ENCODE data around the gene TRPC6. TPM values are rescaled to one million over a fixed set of nuclear protein-coding genes. Genes with fewer than 3 reads are reported as not detected.
A peak's percentile ranks its signal among the peaks of the same experiment; 100 is the strongest.

TRPC6 gene
- total RNA-seq, 6 donors from 2014 or later = 10.5 to 62.9 (median 18.0) TPM

GRCh38 chr11:101446238-101446637 is 137.6 kb downstream of the TRPC6 start:
- TF ChIP-seq POLR2A (IDR thresholded peaks at IDR 0.05) = no peak
- no peak for TF ChIP-seq POLR2AphosphoS5 (IDR thresholded peaks at IDR 0.05)
- TF ChIP-seq EP300 (IDR thresholded peaks at IDR 0.05) = no peak
- TF ChIP-seq, protein P1, sequence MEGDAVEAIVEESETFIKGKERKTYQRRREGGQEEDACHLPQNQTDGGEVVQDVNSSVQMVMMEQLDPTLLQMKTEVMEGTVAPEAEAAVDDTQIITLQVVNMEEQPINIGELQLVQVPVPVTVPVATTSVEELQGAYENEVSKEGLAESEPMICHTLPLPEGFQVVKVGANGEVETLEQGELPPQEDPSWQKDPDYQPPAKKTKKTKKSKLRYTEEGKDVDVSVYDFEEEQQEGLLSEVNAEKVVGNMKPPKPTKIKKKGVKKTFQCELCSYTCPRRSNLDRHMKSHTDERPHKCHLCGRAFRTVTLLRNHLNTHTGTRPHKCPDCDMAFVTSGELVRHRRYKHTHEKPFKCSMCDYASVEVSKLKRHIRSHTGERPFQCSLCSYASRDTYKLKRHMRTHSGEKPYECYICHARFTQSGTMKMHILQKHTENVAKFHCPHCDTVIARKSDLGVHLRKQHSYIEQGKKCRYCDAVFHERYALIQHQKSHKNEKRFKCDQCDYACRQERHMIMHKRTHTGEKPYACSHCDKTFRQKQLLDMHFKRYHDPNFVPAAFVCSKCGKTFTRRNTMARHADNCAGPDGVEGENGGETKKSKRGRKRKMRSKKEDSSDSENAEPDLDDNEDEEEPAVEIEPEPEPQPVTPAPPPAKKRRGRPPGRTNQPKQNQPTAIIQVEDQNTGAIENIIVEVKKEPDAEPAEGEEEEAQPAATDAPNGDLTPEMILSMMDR (IDR thresholded peaks at IDR 0.05) = no peak
- peaks cover 3 to 32% (median 20%) of the 10 kb centered on the region in 4 donors for H3K4me1 ChIP-seq
- no peaks in the 10 kb centered on the region for H3K36me3 ChIP-seq
- DNase-seq (no peak), ATAC-seq (ENCODE audit: low FRiP score in 2 of 2) (no peak)
- WGBS, 2 donors = 88 to 91% methylated on average over 1 of the region's 1 CpG
- no peaks in the 10 kb centered on the region for H3K9me3 ChIP-seq
- no peak overlapping the region for H3K27ac ChIP-seq
- H3K27me3 ChIP-seq = no peaks in the 10 kb centered on the region
- no peak overlapping the region for H3K4me3 ChIP-seq

- no peaks in the 10 kb centered on the region for H3K27me3 ChIP-seq
- H3K9me3 ChIP-seq = no peaks in the 10 kb centered on the region
- H3K4me1 ChIP-seq = peaks cover 3 to 34% (median 20%) of the 10 kb centered on the region in 4 donors
- no peak overlapping the region for H3K4me3 ChIP-seq
- H3K36me3 ChIP-seq = no peaks in the 10 kb centered on the region
- ATAC-seq (ENCODE audit: low FRiP score in 2 of 2) (no peak), DNase-seq (no peak)
- no peak overlapping the region for H3K27ac ChIP-seq
- no peak for TF ChIP-seq POLR2AphosphoS5 (IDR thresholded peaks at IDR 0.05)
- TF ChIP-seq EP300 (IDR thresholded peaks at IDR 0.05) = no peak
- no peak for TF ChIP-seq POLR2A (IDR thresholded peaks at IDR 0.05)
- TF ChIP-seq, protein P1 (IDR thresholded peaks at IDR 0.05) = no peak
Observed at GRCh38 chr11:101445761-101446160, 138.0 kb downstream of the TRPC6 start.

DNA sequence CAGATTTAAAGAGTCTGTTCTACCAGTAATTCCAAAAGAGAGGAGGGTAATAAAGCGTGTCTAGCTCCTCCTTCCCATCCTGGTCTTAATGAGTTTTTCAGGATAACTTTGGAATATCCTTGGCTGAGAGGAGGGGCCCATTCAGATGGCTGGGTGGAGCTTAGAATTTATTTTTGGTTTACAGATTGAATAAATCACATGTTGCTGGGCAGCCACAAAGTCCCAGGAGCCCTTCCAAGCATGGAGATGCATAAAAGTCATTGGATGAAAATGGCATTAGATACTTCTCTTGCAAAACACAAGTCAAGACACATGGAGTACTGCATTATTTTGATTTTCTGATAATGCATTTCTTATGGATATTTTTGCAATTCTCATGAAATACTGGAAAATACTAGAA is 139.0 kb downstream of the TRPC6 start:
- no peaks in the 10 kb centered on the region for H3K9me3 ChIP-seq
- H3K4me1 ChIP-seq = peaks cover 3 to 34% (median 20%) of the 10 kb centered on the region in 4 donors
- TF ChIP-seq, protein P1 (IDR thresholded peaks at IDR 0.05) = no peak
- TF ChIP-seq POLR2A (IDR thresholded peaks at IDR 0.05) = no peak
- no peaks in the 10 kb centered on the region for H3K27me3 ChIP-seq
- DNase-seq (no peak), ATAC-seq (ENCODE audit: low FRiP score in 2 of 2) (no peak)
- 50 to 60% methylated on average over 1 of the region's 1 CpG for WGBS, 2 donors
- no peaks in the 10 kb centered on the region for H3K36me3 ChIP-seq
- no peak overlapping the region for H3K4me3 ChIP-seq
- H3K27ac ChIP-seq = no peak overlapping the region

GRCh38 chr11:101444164-101444563 is 139.6 kb downstream of the TRPC6 start:
- Histone ChIP-seq H3K27ac (peak overlapping the region in 1 of 4 donors; percentile 49), H3K4me3 (peak overlapping the region in 1 of 4 donors; percentile 6), H3K36me3 (no peaks in the 10 kb centered on the region), H3K9me3 (no peaks in the 10 kb centered on the region), H3K27me3 (no peaks in the 10 kb centered on the region), H3K4me1 (peaks cover 3 to 34% (median 20%) of the 10 kb centered on the region in 4 donors)
- TF ChIP-seq POLR2AphosphoS5 (IDR thresholded peaks at IDR 0.05) = no peak
- TF ChIP-seq, protein P1 (IDR thresholded peaks at IDR 0.05) = no peak
- no peak for TF ChIP-seq EP300 (IDR thresholded peaks at IDR 0.05)
- no peak for TF ChIP-seq POLR2A (IDR thresholded peaks at IDR 0.05)
- ATAC-seq (ENCODE audit: low FRiP score in 2 of 2) (no peak), DNase-seq (no peak)
- 11 to 14% methylated on average over 5 of the region's 5 CpGs for WGBS, 2 donors

GRCh38 chr11:101442936-101443521 is 140.8 kb downstream of the TRPC6 start:
- ATAC-seq (ENCODE audit: low FRiP score in 2 of 2) = peak in 1 of 2 donors; percentile 18
- H3K27me3 ChIP-seq = no peaks in the 10 kb centered on the region
- no peak for DNase-seq
- H3K27ac ChIP-seq = peak overlapping the region in 3 of 4 donors; percentile 2 to 49 (median 13)
- 65 to 75% methylated on average over 8 of the region's 8 CpGs for WGBS, 2 donors
- H3K36me3 ChIP-seq = no peaks in the 10 kb centered on the region
- peaks cover 3 to 34% (median 20%) of the 10 kb centered on the region in 4 donors for H3K4me1 ChIP-seq
- H3K4me3 ChIP-seq = peak overlapping the region in 2 of 4 donors; percentile 7 to 25
- TF ChIP-seq POLR2A (IDR thresholded peaks at IDR 0.05) (no peak), EP300 (IDR thresholded peaks at IDR 0.05) (no peak), POLR2AphosphoS5 (IDR thresholded peaks at IDR 0.05) (no peak)
- TF ChIP-seq, protein P1 (IDR thresholded peaks at IDR 0.05) = no peak
- H3K9me3 ChIP-seq = no peaks in the 10 kb centered on the region
